ENCODE measurements around the gene HOMER1. TPM values are rescaled to one million over a fixed set of nuclear protein-coding genes. Genes with fewer than 3 reads are reported as not detected.

Gene HOMER1
- polyA plus RNA-seq, 1 donor = 30.0 TPM

Other genes with a start within 250 kb of the HOMER1 start
- 85.3 TPM for gene TENT2, start 98.3 kb upstream of the HOMER1 start, polyA plus RNA-seq (ENCODE audit: insufficient read length)
- 26.4 TPM for gene CMYA5, start 175.7 kb upstream of the HOMER1 start, polyA plus RNA-seq (ENCODE audit: insufficient read length)